Measurements from ENCODE around the gene TFAP2A. TPM values are rescaled to one million over a fixed set of nuclear protein-coding genes. Genes with fewer than 3 reads are reported as not detected.
A peak's percentile ranks its signal among the peaks of the same experiment; 100 is the strongest.

Gene TFAP2A
- total RNA-seq, 2 experiments from 2014 or later: 0.18 to 0.21 TPM

DNA sequence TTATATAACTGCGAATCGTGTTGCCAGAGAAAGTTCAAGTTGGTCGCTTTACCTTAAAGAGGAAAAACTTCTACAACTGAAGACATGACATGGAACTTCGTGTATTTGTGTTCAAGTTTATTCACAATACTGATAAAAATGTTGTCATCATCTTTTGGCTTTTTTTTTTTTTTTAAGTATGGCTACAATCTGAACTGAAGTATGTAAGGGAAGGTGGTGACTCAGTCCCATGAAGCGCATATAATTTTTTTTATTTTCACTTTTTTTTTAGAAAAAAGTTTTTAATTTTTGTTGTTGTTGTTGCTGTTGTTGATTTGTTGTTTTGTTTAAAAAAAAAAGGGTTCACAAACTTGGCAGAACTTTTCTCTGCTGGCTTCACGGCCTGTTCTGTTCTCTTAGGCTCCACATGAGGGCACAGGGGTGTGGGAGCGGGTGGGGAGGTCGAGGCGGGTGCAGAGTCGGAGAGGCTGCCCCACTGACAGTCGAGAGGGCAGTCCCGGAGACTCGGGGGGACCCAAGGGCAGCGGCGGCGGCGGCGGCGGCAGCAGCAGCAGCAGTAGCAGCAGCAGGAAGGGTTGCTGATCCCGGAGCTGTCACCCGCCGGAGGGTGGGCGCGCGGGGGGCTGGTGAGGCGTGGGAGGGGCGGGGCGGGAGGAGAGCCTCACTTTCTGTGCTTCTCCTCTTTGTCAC lies 17.0 kb downstream of the TFAP2A start:
- ATAC-seq: no peak
- H3K4me3 Mint-ChIP-seq: no peak overlapping the region
- H3K36me3 Mint-ChIP-seq: no peaks in the 10 kb centered on the region
- peaks cover 90% of the 10 kb centered on the region for H3K27me3 Mint-ChIP-seq
- no peaks in the 10 kb centered on the region for H3K4me1 Mint-ChIP-seq
- H3K9me3 Mint-ChIP-seq (ENCODE audit: low read depth): no peaks in the 10 kb centered on the region
- no peak for DNase-seq
- CTCF ChIA-PET: no interaction called here
- H3K27ac Mint-ChIP-seq: no peak overlapping the region

DNA sequence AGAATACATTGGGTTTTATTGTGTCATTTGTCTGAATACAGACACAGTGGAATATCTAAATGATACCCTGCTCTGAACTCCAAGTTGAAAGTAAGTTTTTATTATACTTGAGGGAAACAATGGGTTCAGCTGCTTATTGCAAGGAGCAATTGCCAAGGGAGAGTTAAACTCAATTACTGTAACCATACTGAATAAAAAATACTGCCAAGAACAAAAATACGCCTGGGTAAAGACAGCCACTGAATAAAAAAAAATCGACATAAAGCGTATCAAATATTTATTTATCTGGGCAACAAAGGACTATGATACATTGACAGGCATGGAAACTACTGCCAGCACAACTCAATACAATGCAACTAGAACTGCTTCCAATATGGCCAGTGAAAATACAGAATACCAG lies 18.1 kb downstream of the TFAP2A start:
- Mint-ChIP-seq H3K4me1 (no peaks in the 10 kb centered on the region), H3K27me3 (peaks cover 90% of the 10 kb centered on the region), H3K9me3 (ENCODE audit: low read depth) (no peaks in the 10 kb centered on the region), H3K4me3 (no peak overlapping the region), H3K36me3 (no peaks in the 10 kb centered on the region), H3K27ac (no peak overlapping the region)
- CTCF ChIA-PET: no interaction called here
- no peak for ATAC-seq
- no peak for DNase-seq

DNA sequence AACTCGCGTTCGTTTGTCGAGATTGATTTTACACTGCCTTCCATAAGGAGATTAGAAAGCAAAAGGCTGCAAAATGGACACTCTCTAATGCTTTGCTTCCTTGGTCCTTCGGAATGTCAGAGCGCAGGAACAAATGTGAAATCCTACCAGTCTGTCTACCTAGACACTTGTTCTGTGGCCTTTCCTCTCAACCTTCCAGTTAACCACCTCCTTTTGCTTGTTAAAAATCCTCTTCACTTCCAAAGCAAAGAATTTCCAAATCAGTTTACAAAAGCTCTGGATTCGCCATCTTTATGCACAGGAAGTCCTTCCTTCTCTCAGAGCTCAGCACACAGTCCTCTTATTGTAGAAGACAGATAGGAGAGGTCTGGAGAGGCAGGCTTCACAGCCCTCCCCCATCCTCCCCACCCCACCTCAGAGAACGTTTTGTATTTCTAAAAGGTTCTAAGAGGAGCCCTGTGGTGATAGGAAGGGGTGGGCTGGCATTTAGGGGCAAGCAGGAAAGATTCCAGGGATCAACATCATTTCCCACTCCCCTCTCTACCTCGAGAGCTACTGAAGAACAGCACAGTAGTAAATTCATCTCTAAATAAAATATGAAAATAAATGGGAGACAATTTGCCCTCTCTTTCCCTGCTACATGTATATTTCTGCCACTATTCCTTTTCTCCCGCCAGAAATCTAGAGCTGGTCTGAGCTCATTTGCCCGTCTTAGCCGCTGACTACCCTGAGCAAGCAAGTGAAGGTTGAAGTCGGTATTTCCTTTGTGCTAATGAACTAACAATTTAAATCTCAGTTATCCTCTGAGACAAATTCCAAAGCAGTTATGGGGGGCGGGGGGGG lies 18.9 kb downstream of the TFAP2A start:
- CTCF ChIA-PET: no interaction called here
- H3K9me3 Mint-ChIP-seq (ENCODE audit: low read depth): no peaks in the 10 kb centered on the region

DNA sequence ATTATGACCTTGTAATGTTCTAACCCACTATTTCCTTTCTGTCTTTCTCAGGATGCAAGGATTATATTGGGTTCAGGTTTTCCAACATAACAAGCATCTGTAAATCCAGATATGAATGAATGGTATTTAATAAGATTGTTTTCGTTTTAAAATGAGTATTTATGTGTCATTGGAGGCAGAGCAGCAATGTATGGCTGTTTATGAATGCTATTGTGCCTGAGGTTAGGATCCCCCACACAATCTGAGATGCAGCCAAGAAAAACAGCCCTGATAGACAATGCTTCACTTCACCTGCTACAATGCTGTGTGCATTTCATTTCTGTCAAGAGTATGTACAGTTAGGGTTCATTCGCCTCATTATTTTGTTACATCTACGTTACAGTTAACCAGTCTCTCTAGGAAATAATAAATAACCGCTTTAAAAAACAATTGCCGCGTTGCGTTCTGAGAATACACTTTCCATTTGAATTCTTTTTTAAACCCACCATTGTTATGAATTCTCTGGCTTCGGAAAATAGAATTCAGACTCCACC lies 19.6 kb downstream of the TFAP2A start:
- H3K36me3 Mint-ChIP-seq: peaks cover 1% of the 10 kb centered on the region
- CTCF ChIA-PET: no interaction called here
- no peaks in the 10 kb centered on the region for H3K4me1 Mint-ChIP-seq
- peaks cover 2% of the 10 kb centered on the region for H3K9me3 Mint-ChIP-seq (ENCODE audit: low read depth)
- DNase-seq (no peak), ATAC-seq (no peak)
- H3K4me3 Mint-ChIP-seq: no peak overlapping the region
- peaks cover 91% of the 10 kb centered on the region for H3K27me3 Mint-ChIP-seq
- no peak overlapping the region for H3K27ac Mint-ChIP-seq

More for the DNA sequence above, 18.9 kb downstream of the TFAP2A start:
- DNase-seq (no peak), ATAC-seq (no peak)
- Mint-ChIP-seq H3K36me3 (no peaks in the 10 kb centered on the region), H3K27me3 (peaks cover 91% of the 10 kb centered on the region), H3K4me1 (no peaks in the 10 kb centered on the region), H3K4me3 (no peak overlapping the region), H3K27ac (no peak overlapping the region)

DNA sequence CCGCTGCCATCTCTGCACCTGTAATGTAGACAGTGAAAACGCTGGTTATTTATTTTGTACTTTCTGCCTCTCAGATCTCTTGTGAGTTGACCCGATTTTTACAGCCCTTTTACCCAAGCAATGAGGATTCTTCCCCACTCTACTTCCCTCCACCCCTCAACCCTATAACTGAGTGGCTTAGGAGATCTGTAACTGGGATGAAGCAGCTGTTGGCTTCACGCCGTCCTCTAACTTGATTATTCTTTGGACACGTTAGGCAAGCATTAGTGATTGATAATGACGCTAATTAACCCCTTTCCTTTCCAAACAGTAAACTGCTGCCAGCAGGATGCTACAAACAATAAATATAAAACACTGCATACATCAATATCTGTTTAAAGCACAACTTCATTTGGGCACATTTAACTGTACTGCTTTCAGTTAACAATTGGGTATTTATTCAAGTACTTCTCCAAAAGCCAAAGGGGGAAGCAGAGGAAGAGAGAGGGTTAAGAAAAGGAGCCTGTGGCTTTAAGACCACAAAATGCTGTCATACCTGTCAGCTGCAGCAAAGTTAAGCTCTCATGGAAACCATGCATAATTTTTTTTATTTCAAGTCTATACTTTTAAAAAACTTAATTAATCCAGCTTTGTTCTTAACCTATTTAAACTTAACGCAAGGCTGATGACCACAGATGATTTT lies 21.2 kb downstream of the TFAP2A start:
- Mint-ChIP-seq H3K27me3 (peaks cover 93% of the 10 kb centered on the region), H3K4me1 (no peaks in the 10 kb centered on the region), H3K36me3 (peaks cover 7% of the 10 kb centered on the region), H3K4me3 (no peak overlapping the region), H3K9me3 (ENCODE audit: low read depth) (peaks cover 4% of the 10 kb centered on the region), H3K27ac (no peak overlapping the region)
- DNase-seq: no peak
- no peak for ATAC-seq
- CTCF ChIA-PET: interaction anchor here (0.6 kb wide), 1 partner anchor 1057 kb away, joined by 3 read pairs; no protein-coding TSS in a partner anchor

DNA sequence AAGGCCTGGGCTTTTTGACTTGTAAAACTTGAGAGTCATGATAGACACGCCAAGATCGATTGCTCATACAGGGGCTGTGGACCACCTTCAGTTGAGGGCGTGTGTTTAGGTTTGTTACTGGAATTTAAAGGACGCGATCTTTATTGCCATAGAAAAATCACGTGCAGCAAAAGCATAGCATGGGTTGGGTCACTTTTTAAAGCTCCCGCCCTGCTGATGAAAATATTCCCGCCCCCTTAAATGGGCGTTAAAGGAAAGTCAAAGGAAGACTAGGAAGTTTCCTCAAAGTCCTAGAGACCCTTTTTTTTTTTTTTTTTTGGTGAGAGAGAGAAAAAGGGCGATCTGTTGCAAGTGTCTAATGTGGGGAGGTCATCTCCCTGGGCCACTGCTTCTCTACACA lies 23.1 kb downstream of the TFAP2A start:
- Mint-ChIP-seq H3K9me3 (ENCODE audit: low read depth) (peaks cover 4% of the 10 kb centered on the region), H3K4me1 (no peaks in the 10 kb centered on the region), H3K36me3 (peaks cover 7% of the 10 kb centered on the region), H3K27me3 (peaks cover 92% of the 10 kb centered on the region), H3K27ac (no peak overlapping the region), H3K4me3 (no peak overlapping the region)
- DNase-seq: no peak
- ATAC-seq: no peak
- CTCF ChIA-PET: interaction anchor here (1.2 kb wide), 1 partner anchor 38 kb away, joined by 5 read pairs; no protein-coding TSS in a partner anchor

DNA sequence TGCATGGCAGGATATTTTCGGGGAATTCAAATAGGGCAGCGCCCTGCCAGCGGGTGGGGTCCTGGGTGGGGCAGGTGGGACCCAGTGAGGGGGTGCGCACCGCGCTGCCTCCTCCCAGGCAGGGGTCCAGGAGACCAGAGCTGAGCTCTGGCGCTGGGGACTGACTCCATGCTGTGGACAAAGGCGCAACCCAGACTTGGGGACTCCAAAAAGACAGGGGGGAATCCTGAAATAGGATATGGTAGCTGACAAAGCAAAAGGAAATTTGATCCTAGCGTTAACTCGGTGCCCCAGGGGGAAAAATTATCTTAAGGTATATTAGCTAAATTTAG lies 23.6 kb downstream of the TFAP2A start:
- ATAC-seq (no peak), DNase-seq (no peak)
- H3K27ac Mint-ChIP-seq: no peak overlapping the region
- no peak overlapping the region for H3K4me3 Mint-ChIP-seq
- CTCF ChIA-PET: interaction anchor here (1.2 kb wide), 1 partner anchor 38 kb away, joined by 5 read pairs; no protein-coding TSS in a partner anchor
- H3K27me3 Mint-ChIP-seq: peaks cover 94% of the 10 kb centered on the region
- H3K9me3 Mint-ChIP-seq (ENCODE audit: low read depth): peaks cover 4% of the 10 kb centered on the region
- no peaks in the 10 kb centered on the region for H3K4me1 Mint-ChIP-seq
- H3K36me3 Mint-ChIP-seq: peaks cover 7% of the 10 kb centered on the region

DNA sequence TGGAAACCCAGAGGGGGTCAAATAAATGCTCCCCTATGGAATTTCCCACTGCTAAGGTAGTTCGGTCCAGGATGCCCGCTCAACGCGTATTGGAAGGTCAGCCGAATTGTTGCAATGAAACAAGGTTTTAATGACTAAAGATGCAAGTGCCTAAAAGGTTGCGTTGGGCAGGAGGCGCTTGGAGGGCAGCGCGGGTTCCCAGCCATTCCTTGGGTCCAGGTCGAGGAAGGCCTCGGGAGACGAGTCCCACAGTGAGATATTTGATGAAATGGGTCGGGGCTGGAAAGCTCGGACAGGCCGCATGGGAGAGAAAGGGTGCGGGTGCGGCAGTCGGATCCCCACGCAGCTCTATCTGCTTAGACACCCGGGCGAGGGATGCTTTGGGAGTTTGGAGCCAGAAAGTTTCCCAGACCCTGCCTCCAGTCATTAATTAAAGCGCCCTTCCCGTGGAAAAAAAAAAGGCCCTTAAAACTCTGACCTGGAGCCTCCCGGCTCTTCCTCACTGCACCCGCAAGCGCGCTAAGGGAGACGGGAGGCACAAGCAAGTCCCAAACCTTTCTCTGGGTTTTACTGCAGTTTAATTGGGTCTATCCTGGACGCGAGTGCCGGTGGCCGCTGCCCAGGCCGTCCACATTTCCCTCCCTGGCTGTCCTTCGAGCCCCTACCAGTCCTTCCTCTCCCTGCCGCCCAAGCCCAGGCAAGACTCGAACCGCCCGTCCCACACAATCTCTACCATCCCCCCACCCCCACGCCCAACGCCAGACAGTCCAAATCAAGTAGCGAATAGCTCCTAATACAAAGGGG lies 24.2 kb downstream of the TFAP2A start:
- Mint-ChIP-seq H3K27me3 (peaks cover 94% of the 10 kb centered on the region), H3K9me3 (ENCODE audit: low read depth) (peaks cover 4% of the 10 kb centered on the region), H3K36me3 (peaks cover 7% of the 10 kb centered on the region), H3K4me1 (no peaks in the 10 kb centered on the region), H3K4me3 (no peak overlapping the region), H3K27ac (no peak overlapping the region)
- ATAC-seq (no peak), DNase-seq (no peak)
- CTCF ChIA-PET: interaction anchor here (1.2 kb wide), 1 partner anchor 39 kb away, joined by 5 read pairs; no protein-coding TSS in a partner anchor

DNA sequence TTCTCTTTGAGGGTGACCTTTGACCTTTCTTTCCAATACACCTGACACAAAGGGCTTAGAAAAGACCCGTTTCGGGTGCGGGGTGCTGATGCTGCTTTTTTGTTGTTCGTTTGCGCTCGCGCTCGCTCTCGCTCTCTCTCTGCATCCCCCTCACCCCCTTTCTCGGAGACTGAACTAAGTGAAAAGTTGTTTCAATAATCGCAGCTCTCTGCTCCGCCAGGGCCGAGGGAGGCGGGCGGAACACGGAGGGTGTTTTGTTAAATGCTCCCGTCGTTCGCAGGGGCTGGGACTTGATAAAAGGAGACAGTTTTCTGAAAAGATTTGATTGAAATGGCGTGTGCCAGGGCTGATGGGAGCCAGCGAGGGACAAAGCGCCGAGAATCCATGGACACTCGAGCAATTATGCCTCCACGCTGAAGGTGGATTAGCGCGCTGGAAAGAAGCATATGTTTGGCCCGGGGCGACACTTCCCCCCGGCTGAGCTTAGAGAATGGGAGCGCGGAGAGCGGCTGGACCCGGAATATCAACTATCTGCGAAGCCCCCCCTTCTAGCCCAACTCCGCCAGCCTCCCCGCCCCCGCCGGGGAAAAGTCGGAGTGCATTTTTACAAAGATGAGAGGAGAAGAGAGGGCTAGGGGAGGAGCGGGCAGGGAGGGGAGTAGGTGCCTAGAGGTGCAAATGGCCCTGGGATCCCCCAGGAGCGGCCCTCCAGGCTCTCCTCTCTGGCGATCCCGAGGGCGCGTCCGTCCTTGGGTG lies 25.0 kb downstream of the TFAP2A start:
- Mint-ChIP-seq H3K36me3 (peaks cover 9% of the 10 kb centered on the region), H3K27ac (peak overlapping the region; percentile 27), H3K4me3 (no peak overlapping the region), H3K27me3 (peaks cover 94% of the 10 kb centered on the region), H3K9me3 (ENCODE audit: low read depth) (peaks cover 4% of the 10 kb centered on the region), H3K4me1 (no peaks in the 10 kb centered on the region)
- CTCF ChIA-PET: no interaction called here
- no peak for DNase-seq
- no peak for ATAC-seq

DNA sequence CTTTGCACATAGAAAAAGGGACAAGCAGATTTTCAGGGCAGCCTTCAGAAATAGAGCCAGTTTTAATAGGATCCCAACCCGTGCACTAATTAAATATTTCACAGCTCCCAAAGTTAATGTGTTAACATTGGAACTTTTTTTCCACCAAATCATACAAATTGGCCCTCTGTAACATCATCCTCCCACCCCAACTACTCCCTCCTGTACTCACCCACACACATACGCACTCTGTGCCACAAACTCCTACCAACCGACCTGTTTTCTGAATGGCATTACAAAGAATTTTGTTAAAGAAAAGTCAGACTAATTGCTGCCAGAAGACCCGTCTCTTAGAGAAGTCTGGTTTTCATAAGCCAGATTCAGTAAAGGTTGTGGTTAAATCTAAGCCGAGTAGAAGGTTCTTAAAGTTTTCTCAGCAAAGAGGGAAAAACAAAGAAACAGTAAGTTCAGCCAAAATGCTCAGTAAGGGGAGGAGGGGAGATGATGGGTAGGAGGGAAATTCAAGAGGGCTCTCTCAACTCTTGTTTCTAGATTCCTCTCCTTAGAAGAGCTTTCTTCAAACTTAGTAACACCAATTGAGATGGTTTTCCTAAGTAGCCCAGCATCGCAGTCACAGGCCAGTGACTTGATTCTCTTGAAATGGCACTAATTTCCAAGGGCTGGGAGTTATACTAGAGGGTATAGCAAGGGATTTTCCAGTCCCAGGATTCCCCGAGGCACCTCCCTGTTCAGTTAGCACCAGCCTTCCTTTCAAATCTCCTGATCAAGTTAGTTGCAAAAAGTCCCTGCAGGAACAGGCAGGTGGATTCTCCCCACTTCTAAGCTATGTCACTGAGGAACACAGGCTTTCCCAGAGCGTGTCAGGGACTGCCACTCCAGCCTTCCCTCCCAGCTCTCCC lies 27.9 kb downstream of the TFAP2A start:
- ATAC-seq (no peak), DNase-seq (no peak)
- Mint-ChIP-seq H3K4me3 (no peak overlapping the region), H3K27ac (no peak overlapping the region), H3K9me3 (ENCODE audit: low read depth) (peaks cover 4% of the 10 kb centered on the region), H3K4me1 (no peaks in the 10 kb centered on the region), H3K36me3 (peaks cover 21% of the 10 kb centered on the region), H3K27me3 (peaks cover 95% of the 10 kb centered on the region)
- CTCF ChIA-PET: no interaction called here

DNA sequence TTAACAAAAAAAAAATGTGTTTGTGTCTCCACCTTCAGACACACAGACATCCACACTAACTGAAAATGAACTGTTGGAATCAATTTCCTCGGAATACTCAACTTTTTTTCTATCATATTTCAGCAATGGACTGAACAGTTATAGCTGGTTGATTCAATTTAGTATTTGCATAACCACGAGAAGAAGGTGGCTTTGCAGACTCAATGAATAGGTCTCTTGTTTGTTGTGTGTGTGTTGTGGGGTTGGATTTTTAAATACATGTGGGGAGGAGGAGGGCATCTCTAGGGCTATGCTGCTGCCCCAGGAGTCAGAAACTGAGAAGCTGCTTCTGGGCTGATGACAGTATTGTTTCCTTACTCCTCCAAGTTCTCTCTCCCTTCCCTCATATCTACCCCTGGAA lies 28.7 kb downstream of the TFAP2A start:
- no peak for ATAC-seq
- H3K4me3 Mint-ChIP-seq: no peak overlapping the region
- H3K9me3 Mint-ChIP-seq (ENCODE audit: low read depth): peaks cover 4% of the 10 kb centered on the region
- H3K4me1 Mint-ChIP-seq: no peaks in the 10 kb centered on the region
- no peak overlapping the region for H3K27ac Mint-ChIP-seq
- CTCF ChIA-PET: no interaction called here
- H3K27me3 Mint-ChIP-seq: peaks cover 94% of the 10 kb centered on the region
- no peak for DNase-seq
- H3K36me3 Mint-ChIP-seq: peaks cover 21% of the 10 kb centered on the region

Data from activated CD8-positive, alpha-beta memory T cell treated with anti-CD3 and anti-CD28 coated beads, Interleukin-2, amount 10 ng/mL, durations not matched to agents 7 days and 5 days (primary cell).